ENCODE results near the gene NR4A1. TPM values are rescaled to one million over a fixed set of nuclear protein-coding genes. Genes with fewer than 3 reads are reported as not detected.

The NR4A1 gene
- total and polyA plus RNA-seq, 2 of the 13 experiments (the other 11 are each of a cell fraction or from before 2014, with no cell fraction given), result 5.7 to 15.2 TPM

- TF ChIP-seq RARG (CRISPR knock-in tag; IDR thresholded peaks at IDR 0.05; ENCODE audit: low read depth) (no peak), ZNF383 (CRISPR knock-in tag; IDR thresholded peaks at IDR 0.05; ENCODE audit: borderline replicate concordance) (no peak), ZNF614 (CRISPR knock-in tag; IDR thresholded peaks at IDR 0.05; ENCODE audit: borderline replicate concordance) (no peak), FOXA1 (IDR thresholded peaks at IDR 0.05) (no peak), FOXA1 (CRISPR knock-in tag; IDR thresholded peaks at IDR 0.05) (no peak), CERS6 (CRISPR knock-in tag; IDR thresholded peaks at IDR 0.05) (no peak), ZNF772 (CRISPR knock-in tag; IDR thresholded peaks at IDR 0.05) (no peak), RERE (CRISPR knock-in tag; IDR thresholded peaks at IDR 0.05; ENCODE audit: low read depth) (no peak), ZNF225 (CRISPR knock-in tag; IDR thresholded peaks at IDR 0.05) (no peak), ZNF331 (CRISPR knock-in tag; IDR thresholded peaks at IDR 0.05) (peak; percentile 80), LBX2 (CRISPR knock-in tag; IDR thresholded peaks at IDR 0.05; ENCODE audit: borderline replicate concordance) (no peak), MED13 (CRISPR knock-in tag; IDR thresholded peaks at IDR 0.05) (no peak), TERF1 (CRISPR knock-in tag; IDR thresholded peaks at IDR 0.05) (no peak), KLF16 (CRISPR knock-in tag; IDR thresholded peaks at IDR 0.05) (0 out of 4 replicates have a peak, but pooled peaks of 1 of the 2 experiments have one; percentile 56), GLMP (CRISPR knock-in tag; IDR thresholded peaks at IDR 0.05; ENCODE audit: borderline replicate concordance) (no peak), ATAD3A (CRISPR knock-in tag; IDR thresholded peaks at IDR 0.05) (no peak), CC2D1A (CRISPR knock-in tag; IDR thresholded peaks at IDR 0.05) (no peak), KDM5A (IDR thresholded peaks at IDR 0.05; ENCODE audit: borderline replicate concordance, low read length) (no peak), JUND (CRISPR knock-in tag; IDR thresholded peaks at IDR 0.05) (no peak), ZNF567 (CRISPR knock-in tag; IDR thresholded peaks at IDR 0.05; ENCODE audit: borderline replicate concordance) (no peak), ZNF235 (CRISPR knock-in tag; IDR thresholded peaks at IDR 0.05; ENCODE audit: borderline replicate concordance) (no peak), HIVEP1 (CRISPR knock-in tag; IDR thresholded peaks at IDR 0.05) (no peak), ONECUT2 (CRISPR knock-in tag; IDR thresholded peaks at IDR 0.05) (no peak)
Observed at GRCh38 chr12:52010152-52010622, 41.1 kb upstream of the NR4A1 start (continued).

All from HepG2 (cell line).